ENCODE results near the gene NCS1.

DNA sequence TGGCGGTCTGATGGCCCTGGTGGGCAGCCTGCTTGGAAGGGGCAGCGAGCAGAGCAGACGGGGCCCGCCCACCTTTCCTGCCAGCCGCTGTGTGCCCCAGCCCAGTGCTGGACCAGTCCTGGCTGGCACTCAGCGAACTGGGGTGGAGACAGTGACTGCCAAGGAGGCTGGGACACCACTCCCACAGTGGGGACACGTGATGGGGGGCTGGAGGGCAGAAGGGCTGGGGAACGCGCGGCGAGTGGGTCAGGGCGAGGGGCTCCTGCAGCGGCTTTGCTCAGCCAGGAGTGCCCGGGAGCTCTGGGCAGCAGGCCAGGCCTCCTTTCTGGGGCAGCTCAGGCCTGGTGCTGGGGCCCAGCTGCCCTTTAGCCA lies 19.5 kb downstream of the NCS1 start:
- TF ChIP-seq EZH2 (IDR thresholded peaks at IDR 0.05) (no peak), POLR2AphosphoS5 (IDR thresholded peaks at IDR 0.05; ENCODE audit: borderline replicate concordance, low read depth, low read length) (no peak)
